T-helper 17 cell (primary cell): ENCODE results near the gene PPP2R2D. TPM values are rescaled to one million over a fixed set of nuclear protein-coding genes. Genes with fewer than 3 reads are reported as not detected.
"Not testable (repeated sequence)": the region's sequence is repeated elsewhere in the genome, so short reads cannot be mapped to it uniquely, and the experiment has no call there.

Experiments used
- ATAC-seq: fragments of 150-1000 bp; cut with Tn5 transposase; 2 replicates; pipeline ENCODE4 v1.10.0; 2021; ENCODE audit warnings: mild to moderate bottlenecking, moderate library complexity
- DNase-seq, 3 donors: peaks; one replicate each; pipeline versions ENCODE4 v3.0.0 to v3.0.0-alpha.2; 2020 to 2021
- H3K9me3 ChIP-seq: one replicate; pipeline ENCODE4 v1.7.0; 2013; ENCODE audit warnings: low read length, mild to moderate bottlenecking; ENCODE audit not compliant: control insufficient read depth, poor library complexity, severe bottlenecking
- H3K27ac Mint-ChIP-seq: one replicate; pipeline ENCODE4 v1.8.0; 2022; ENCODE audit warnings: mild to moderate bottlenecking, moderate library complexity, mixed read lengths
- H3K27me3 Mint-ChIP-seq: one replicate; pipeline ENCODE4 v1.8.0; 2022; ENCODE audit warnings: mixed read lengths
- H3K36me3 Mint-ChIP-seq: one replicate; pipeline ENCODE4 v1.8.0; 2022; ENCODE audit warnings: low read depth, mixed read lengths
- H3K4me1 Mint-ChIP-seq: one replicate; pipeline ENCODE4 v1.8.0; 2022; ENCODE audit warnings: mild to moderate bottlenecking, mixed read lengths
- H3K4me3 Mint-ChIP-seq: one replicate; pipeline ENCODE4 v1.8.0; 2022; ENCODE audit warnings: mild to moderate bottlenecking, moderate library complexity, mixed read lengths
- total RNA-seq, 4 donors: library from RNA in 2 of 4; stranded (reverse) in 2 of 4; gene quantifications; one replicate each; pipeline ENCODE4 v1.2.3 and lab custom pipeline; 2022 to 2026

The PPP2R2D gene
- total RNA-seq, 2 donors from 2014 or later = 34.5 to 36.6 TPM

DNA sequence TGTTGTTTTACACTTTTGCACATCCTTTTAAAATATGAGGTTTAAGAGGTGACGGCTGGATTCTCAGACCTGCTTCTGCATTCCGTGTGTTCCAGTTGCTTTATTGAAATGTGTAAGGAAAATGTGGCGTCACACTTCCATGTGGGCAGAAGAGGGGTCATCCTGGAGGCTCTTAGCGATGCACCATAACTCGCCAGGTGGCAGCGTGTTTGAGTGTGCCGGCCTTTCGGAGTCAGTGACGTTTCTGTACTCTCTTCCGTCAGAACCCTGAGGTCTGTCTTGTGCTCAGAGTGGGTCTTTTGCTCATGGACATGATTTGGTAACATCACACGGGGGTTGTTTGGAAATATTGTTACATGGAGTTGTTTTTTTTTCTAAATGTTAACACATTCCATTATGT, 9.1 kb downstream of the PPP2R2D start:
- peaks cover 41% of the 10 kb centered on the region for H3K4me1 Mint-ChIP-seq
- peaks cover 6% of the 10 kb centered on the region for H3K36me3 Mint-ChIP-seq
- DNase-seq (no peak), ATAC-seq (no peak)
- no peak overlapping the region for H3K4me3 Mint-ChIP-seq
- H3K27ac Mint-ChIP-seq = no peak overlapping the region
- H3K27me3 Mint-ChIP-seq = no peaks in the 10 kb centered on the region
- no peaks in the 10 kb centered on the region for H3K9me3 ChIP-seq

DNA sequence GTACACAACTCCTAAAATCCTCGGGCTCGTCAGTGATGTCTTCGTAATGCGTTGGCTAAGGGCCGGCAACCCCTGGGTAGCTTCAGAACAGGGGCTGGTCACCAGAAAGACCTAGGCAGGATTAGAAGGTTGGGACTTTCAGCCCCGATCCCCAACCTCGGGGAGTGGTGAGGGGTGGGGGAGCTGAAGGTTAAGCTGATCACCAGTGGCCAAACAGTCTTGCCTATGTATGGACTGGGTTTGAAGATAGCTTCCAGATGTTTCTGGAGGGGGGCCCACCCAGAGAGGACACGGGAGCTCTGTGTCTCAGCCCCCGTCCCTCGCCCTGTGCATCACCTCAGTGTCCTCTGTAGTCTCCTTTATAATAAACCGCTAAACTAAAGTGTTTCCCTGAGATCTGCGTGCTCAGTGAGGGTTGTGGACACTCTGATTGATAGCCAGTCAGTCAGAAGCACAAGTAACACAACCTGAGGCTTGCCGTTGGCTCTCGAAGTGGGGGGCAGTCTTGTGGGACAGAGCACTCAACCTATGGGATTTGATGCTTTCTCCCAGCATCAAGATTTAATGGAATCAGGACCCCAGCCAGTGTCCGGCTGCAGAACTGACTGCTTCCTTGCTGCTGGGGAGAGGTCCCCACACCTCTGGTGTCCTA, 10.0 kb downstream of the PPP2R2D start:
- H3K4me1 Mint-ChIP-seq = peaks cover 43% of the 10 kb centered on the region
- no peaks in the 10 kb centered on the region for H3K9me3 ChIP-seq
- DNase-seq (no peak), ATAC-seq (no peak)
- H3K36me3 Mint-ChIP-seq = peaks cover 6% of the 10 kb centered on the region
- no peak overlapping the region for H3K4me3 Mint-ChIP-seq
- H3K27ac Mint-ChIP-seq = peak overlapping the region; percentile 4
- no peaks in the 10 kb centered on the region for H3K27me3 Mint-ChIP-seq

DNA sequence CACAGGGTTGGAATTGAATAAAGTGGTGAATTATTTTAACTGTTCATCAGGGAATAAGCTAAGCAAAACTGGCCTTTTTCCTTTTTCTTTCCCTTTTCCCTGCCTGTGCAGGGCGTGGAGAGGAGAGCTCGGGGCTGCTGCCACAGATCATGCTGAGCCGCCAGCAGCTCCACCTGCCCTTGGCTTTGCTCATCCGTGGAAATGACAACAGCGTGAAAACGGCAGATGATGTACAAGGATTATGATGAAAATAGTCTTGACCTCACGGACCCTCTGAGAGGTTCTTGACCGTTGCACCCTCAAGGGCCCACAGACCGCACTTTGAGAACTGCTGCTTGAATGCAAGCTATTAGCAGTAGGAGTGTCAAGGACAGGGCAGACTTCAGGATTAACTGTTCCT, 10.6 kb downstream of the PPP2R2D start:
- Mint-ChIP-seq H3K36me3 (peaks cover 4% of the 10 kb centered on the region), H3K4me1 (peaks cover 44% of the 10 kb centered on the region), H3K4me3 (peak overlapping the region; percentile 33), H3K27me3 (no peaks in the 10 kb centered on the region), H3K27ac (peak overlapping the region; percentile 4)
- DNase-seq (no peak), ATAC-seq (no peak)
- no peaks in the 10 kb centered on the region for H3K9me3 ChIP-seq

DNA sequence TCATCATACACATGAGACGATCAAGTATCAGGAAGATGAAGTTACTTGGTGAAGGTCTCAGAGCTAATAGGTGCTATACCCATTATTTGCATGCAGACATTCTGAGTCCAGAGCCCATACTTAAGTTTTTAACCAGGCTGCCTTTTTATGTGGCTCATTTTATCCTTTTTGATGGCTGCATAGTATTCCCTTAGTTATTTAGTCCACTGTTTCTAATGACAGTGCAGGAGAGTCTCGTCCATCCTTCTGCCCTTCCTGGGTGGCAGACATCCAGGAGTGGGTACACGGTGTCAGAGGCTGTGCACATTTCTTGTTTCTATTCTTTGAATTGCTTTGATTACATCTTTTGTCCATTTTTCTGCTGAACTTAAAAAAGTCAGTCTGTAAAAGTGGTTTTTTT, 11.8 kb downstream of the PPP2R2D start:
- H3K4me1 Mint-ChIP-seq = peaks cover 50% of the 10 kb centered on the region
- no peaks in the 10 kb centered on the region for H3K9me3 ChIP-seq
- H3K36me3 Mint-ChIP-seq = peaks cover 4% of the 10 kb centered on the region
- H3K4me3 Mint-ChIP-seq = peak overlapping the region; percentile 28
- no peaks in the 10 kb centered on the region for H3K27me3 Mint-ChIP-seq
- ATAC-seq = no peak
- peak overlapping the region; percentile 69 for H3K27ac Mint-ChIP-seq
- DNase-seq = no peak

DNA sequence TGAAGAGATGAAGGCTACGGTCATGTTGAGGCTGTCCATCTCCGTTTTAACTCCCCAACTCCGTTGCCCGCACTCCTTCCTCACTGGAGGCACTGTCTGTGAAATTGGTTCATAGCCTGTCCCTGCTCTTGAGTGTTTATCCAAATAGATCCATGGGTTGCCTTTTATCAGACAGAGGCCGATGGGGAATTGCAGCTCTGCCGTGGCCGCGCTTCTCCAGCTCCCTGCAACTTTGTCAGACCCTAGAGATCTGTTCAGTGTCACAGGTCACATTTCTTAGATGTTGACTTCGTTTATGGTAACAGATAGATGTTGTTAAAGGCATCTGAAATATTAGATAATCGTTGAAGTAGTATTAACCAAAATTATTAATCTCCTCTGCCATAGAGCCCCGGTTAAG, 14.7 kb downstream of the PPP2R2D start:
- Mint-ChIP-seq H3K27me3 (no peaks in the 10 kb centered on the region), H3K27ac (peak overlapping the region; percentile 45), H3K36me3 (no peaks in the 10 kb centered on the region), H3K4me3 (no peak overlapping the region), H3K4me1 (peaks cover 57% of the 10 kb centered on the region)
- ATAC-seq = no peak
- no peak for DNase-seq
- H3K9me3 ChIP-seq = no peaks in the 10 kb centered on the region

DNA sequence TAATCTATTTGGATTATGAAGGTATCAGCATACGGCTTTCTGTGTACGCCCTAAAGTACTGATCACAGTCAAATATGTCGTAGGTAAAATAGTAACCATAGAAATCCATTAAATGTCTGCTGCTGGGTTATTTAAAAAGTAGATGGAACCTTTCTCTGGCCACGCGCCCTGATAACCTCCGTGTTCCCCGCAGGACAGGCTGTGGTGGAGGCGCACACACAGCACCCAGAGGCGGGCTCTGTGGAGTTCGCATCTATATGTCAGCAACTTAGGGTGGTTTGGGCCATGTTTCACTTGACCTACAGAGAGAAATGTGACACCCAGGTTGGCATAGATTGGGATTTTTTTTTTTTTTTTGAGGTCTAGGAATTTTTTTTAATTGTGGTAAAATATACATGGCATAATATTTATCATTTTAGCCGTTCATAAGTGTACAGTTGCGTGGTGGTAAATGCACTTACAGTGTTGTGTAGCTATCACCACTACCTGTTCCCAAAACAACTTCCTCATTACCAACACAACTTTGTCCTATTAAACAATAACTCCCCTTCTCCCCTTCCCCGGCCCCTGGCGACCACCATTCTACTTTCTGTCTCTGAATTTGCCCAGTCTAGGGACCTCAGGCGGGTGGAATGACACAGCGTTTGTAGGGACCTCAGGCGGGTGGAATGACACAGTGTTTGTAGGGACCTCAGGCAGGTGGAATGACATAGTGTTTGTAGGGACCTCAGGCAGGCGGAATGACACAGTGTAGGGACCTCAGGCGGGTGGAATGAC, 15.4 kb downstream of the PPP2R2D start:
- Mint-ChIP-seq H3K4me1 (peaks cover 61% of the 10 kb centered on the region), H3K36me3 (no peaks in the 10 kb centered on the region), H3K4me3 (no peak overlapping the region), H3K27me3 (no peaks in the 10 kb centered on the region), H3K27ac (peak overlapping the region; percentile 45)
- DNase-seq (no peak), ATAC-seq (no peak)
- H3K9me3 ChIP-seq = no peaks in the 10 kb centered on the region

DNA sequence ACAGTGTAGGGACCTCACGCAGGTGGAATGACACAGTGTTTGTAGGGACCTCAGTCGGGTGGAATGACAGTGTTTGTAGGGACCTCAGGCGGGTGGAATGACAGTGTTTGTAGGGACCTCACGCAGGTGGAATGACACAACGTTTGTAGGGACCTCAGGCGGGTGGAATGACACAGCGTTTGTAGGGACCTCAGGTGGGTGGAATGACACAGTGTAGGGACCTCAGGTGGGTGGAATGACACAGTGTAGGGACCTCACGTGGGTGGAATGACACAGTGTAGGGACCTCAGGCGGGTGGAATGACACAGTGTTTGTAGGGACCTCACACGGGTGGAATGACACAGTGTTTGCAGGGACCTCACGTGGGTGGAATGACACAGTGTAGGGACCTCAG, 16.0 kb downstream of the PPP2R2D start:
- H3K27ac Mint-ChIP-seq, DNase-seq, H3K27me3 Mint-ChIP-seq, H3K36me3 Mint-ChIP-seq, H3K9me3 ChIP-seq, ATAC-seq, H3K4me3 Mint-ChIP-seq: not testable (repeated sequence)
- peaks cover 65% of the 10 kb centered on the region for H3K4me1 Mint-ChIP-seq

DNA sequence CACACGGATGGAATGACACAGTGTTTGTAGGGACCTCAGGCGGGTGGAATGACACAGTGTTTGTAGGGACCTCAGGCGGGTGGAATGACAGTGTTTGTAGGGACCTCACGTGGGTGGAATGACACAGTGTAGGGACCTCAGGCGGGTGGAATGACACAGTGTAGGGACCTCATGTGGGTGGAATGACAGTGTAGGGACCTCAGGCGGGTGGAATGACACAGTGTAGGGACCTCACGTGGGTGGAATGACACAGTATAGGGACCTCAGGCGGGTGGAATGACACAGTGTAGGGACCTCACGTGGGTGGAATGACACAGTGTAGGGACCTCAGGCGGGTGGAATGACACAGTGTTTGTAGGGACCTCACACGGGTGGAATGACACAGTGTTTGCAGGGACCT, 16.7 kb downstream of the PPP2R2D start:
- H3K27me3 Mint-ChIP-seq, H3K36me3 Mint-ChIP-seq, H3K4me3 Mint-ChIP-seq, H3K27ac Mint-ChIP-seq, ATAC-seq, DNase-seq, H3K9me3 ChIP-seq: not testable (repeated sequence)
- H3K4me1 Mint-ChIP-seq = peaks cover 64% of the 10 kb centered on the region

DNA sequence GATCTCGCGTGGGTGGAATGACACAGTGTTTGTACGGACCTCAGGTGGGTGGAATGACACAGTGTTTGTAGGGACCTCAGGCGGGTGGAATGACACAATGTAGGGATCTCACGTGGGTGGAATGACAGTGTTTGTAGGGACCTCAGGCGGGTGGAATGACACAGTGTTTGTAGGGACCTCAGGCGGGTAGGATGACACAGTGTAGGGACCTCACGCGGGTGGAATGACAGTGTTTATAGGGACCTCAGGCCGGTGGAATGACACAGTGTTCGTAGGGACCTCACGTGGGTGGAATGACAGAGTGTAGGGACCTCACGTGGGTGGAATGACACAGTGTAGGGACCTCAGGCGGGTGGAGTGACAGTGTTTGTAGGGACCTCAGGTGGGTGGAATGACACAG, 18.7 kb downstream of the PPP2R2D start:
- peaks cover 57% of the 10 kb centered on the region for H3K4me1 Mint-ChIP-seq
- H3K27ac Mint-ChIP-seq = peak overlapping the region; percentile 86
- not testable (repeated sequence) for H3K27me3 Mint-ChIP-seq, DNase-seq, H3K36me3 Mint-ChIP-seq, ATAC-seq, H3K9me3 ChIP-seq
- H3K4me3 Mint-ChIP-seq = peak overlapping the region; percentile 39

DNA sequence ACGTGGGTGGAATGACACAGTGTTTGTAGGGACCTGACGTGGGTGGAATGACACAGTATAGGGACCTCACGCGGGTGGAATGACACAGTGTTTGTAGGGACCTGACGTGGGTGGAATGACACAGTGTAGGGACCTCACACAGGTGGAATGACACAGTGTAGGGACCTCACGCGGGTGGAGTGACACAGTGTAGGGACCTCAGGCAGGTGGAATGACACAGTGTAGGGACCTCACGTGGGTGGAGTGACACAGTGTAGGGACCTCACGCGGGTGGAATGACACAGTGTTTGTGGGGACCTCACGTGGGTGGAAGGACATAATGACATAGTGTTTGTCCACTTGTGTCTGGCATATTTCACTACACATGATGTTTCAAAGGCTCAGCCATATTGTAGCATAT, 19.3 kb downstream of the PPP2R2D start:
- no peak for ATAC-seq
- H3K9me3 ChIP-seq = no peaks in the 10 kb centered on the region
- H3K36me3 Mint-ChIP-seq = no peaks in the 10 kb centered on the region
- no peak overlapping the region for H3K4me3 Mint-ChIP-seq
- peak overlapping the region; percentile 86 for H3K27ac Mint-ChIP-seq
- no peak for DNase-seq
- H3K27me3 Mint-ChIP-seq = no peaks in the 10 kb centered on the region
- H3K4me1 Mint-ChIP-seq = peaks cover 54% of the 10 kb centered on the region

DNA sequence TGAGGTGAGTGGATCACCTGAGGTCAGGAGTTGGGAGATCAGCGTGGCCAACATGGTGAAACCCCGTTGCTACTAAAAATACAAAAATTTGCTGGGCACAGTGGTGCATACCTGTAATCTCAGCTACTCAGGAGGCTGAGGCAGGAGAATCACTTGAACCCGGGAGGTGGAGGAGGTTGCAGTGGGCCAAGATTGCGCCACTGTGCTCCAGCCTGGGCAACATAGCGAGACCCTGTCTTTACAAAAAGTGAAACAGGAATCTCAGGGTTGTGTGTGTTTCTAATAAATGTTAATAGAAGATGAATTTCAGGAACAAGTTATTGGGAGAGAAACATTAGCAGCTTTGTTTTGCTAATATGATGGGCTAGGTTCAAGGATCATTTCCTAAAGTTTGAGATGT, 19.9 kb downstream of the PPP2R2D start:
- peaks cover 50% of the 10 kb centered on the region for H3K4me1 Mint-ChIP-seq
- no peak for DNase-seq
- no peak overlapping the region for H3K4me3 Mint-ChIP-seq
- no peaks in the 10 kb centered on the region for H3K27me3 Mint-ChIP-seq
- H3K27ac Mint-ChIP-seq = peak overlapping the region; percentile 86
- ATAC-seq = no peak
- no peaks in the 10 kb centered on the region for H3K36me3 Mint-ChIP-seq
- H3K9me3 ChIP-seq = no peaks in the 10 kb centered on the region

DNA sequence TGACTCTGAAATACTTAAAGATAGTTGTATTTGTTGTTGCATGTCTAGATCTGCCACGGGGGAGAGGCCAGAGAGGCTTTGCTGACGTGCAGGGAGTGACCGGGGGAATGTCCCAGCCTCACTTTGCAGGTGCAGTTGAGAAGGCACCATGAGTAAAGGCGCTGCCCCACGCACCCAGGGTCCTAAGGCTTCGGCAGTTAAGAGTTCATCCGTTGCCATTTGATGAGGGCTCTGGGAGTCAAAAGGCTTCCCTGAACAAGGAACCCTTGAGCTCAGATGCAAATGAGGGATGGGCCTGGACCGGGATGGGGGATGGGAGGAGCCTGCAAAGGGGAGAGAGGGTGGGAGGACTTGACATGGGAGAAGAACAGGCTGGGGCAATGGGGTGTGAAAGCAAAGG, 20.4 kb downstream of the PPP2R2D start:
- DNase-seq = no peak
- Mint-ChIP-seq H3K4me3 (no peak overlapping the region), H3K27ac (peak overlapping the region; percentile 86), H3K36me3 (no peaks in the 10 kb centered on the region), H3K27me3 (no peaks in the 10 kb centered on the region), H3K4me1 (peaks cover 48% of the 10 kb centered on the region)
- no peaks in the 10 kb centered on the region for H3K9me3 ChIP-seq
- no peak for ATAC-seq

DNA sequence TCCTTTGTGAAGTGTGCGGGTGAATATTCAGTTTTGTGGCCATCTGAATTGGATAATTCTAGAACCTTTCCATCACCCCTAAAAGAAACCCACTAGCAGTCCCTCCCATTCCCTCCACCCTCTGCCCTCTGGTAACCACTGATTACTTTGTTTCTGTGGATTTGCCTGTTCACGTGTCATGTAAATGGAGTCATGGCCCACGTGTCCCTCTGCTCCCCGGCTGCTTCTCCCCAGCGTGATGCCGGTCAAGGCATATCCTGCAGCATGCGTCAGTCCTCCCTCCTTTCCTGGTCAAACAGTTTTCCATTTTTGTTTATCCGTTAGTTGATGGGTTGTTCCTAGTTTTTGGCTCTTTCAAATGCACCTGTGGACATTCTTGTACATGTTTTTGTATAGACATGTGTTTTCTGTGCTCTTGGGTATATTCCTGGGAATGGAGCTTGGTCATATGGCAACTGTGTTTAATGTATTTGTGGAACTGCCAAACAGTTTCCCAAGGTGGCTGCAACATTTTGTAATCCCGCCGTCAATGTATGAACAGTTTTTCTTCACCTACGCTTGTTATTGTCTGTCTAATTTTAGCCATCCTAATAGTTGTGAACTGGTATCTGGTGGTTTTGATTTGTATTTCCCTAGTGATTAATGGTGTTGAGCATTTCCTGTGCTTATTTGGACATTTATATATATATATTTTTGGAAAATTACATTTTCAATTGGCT, 22.4 kb downstream of the PPP2R2D start:
- Mint-ChIP-seq H3K4me1 (peaks cover 56% of the 10 kb centered on the region), H3K4me3 (no peak overlapping the region), H3K27me3 (no peaks in the 10 kb centered on the region), H3K36me3 (peaks cover 7% of the 10 kb centered on the region), H3K27ac (no peak overlapping the region)
- DNase-seq = no peak
- H3K9me3 ChIP-seq = no peaks in the 10 kb centered on the region
- no peak for ATAC-seq
